GM21381 (cell line): ENCODE data around the gene GABARAP.

ENCODE experiments used
- ATAC-seq: cut with Tn5 transposase; IDR thresholded peaks from one replicate; pipeline ENCODE4 v1.9.1; 2021; ENCODE audit warnings: mild to moderate bottlenecking, moderate library complexity; ENCODE audit not compliant: unreplicated experiment

GABARAP gene

DNA sequence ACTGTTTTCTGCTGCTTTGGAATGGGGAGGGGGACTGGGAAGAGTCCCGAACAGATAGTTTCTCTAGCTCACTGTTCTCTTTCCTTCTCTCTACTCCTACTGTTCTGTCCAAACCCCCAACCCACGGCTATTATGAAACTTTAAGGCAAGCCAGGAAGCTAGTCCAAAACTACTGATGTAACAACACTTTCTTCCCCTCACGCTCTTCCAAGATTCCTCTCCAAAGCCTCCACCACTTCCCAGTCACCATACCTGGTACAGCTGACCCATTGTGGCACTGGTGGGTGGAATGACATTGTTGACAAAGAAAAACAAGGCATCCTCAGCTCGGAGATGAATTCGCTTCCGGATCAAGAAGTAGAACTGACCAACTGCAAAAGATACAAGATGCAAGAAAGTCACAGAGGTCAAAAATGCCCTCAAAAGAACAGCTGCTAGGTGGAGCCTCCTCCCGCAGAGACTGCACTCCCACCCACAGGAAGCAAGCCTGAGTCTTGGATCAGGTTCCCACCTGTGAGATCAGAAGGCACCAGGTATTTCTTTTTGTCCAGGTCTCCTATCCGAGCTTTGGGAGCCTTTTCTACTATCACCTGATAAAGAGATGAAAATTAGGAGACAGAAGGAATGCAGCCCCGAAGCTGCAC, 1.0 kb downstream of the GABARAP start:
- ATAC-seq, result no peak

DNA sequence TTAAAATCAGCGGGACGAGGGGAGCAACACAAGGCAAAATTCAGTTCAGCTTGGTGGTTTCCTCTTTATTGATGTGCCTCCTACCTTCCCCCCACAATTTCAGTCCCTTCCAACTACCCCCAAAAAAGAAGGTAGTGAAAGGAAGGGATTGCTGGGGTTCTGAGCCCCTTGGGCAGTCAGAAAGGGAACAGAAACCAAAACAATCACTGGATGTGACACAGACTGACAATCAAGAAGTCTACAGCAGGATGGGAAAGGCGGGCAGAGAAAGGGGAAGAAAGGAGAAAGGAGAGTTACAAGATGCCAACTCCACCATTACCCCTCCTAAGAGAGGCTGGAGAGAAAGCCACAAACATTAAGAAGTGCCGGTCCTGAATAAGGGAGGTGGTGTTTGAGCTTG, 1.9 kb downstream of the GABARAP start:
- ATAC-seq, result no peak

DNA sequence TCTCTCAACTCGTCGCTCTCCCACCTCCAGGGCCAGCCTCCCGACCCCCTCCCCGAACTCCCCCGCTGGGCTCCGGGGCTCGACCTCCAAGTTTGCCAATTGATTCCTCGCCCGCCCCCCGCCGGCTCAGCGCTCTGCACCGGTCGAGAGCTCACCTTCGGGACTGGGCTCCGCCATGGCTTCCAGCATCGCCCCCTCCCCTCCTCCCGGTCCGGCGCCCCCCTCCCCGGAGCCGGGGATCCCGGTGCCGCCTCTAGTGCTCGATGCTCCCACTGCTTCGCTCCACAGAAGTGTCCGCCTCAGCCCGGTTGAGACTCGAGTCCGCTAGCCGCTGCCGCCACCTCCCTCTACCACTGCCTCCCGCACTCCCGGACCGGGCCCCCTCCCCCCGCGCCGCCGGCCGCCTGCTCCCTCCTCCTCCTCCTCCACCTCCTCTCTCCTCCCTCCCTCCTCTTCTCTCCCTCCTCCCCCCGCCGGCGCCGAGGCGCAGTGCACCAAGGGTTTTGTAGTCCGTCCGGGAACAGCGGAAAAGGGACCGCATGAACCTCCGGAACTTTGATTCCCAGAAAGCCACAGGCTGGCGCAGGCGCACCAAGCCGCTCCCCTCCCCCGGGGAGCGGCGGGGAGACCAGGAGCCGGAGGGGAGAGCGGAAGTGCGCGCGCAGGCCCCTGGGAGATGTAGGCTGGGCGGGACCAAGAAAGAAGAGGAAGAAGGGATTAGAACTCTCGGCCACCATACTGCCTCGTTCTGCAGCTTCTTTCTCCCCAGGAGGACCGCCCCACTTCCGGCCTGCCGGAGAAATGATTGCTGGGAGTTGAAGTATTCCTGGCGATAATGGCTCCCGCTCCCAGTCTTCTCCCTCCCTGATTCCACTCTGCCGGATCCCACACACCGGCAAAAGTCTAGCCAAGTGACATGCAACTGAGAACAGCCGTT, 2.9 kb downstream of the GABARAP start, which contains the start of gene PHF23:
TSS of gene PHF23 (minus strand) at position 367 of the 937 bp plus-strand sequence. CDS start at position 189, 178 bp downstream.
- peak; percentile 54 for ATAC-seq

DNA sequence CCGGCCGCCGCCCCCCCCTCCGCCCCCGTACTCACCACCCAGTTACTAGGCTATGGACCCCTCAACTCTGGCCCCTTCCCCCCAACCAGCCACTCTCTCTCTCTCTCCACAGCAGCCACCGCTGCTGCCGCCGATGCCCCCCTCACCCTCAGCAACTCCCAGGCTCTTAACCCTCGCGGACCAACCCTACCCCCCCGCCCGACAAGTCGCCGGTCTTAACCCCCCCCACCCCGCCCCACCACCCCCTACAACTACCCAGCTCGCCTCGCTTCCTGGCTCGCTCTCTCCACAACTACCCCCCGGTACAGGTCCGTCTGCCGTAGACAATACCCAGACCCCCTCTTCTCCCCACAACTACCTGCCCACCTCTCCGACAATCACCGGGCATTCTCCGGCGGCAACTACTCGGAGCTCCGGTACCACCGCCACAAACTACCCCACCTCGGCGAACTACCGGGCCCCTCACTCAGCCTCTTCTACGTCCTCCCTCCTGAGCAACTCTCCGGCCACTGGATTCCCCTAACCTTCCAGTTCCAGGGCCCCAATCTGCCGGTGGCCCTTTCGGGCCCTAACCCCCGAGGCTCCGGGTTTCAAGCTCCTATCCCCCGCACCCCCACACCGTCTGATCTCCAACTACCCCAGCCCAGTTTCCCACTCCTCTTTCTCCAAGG, 3.7 kb downstream of the GABARAP start:
- no peak for ATAC-seq

DNA sequence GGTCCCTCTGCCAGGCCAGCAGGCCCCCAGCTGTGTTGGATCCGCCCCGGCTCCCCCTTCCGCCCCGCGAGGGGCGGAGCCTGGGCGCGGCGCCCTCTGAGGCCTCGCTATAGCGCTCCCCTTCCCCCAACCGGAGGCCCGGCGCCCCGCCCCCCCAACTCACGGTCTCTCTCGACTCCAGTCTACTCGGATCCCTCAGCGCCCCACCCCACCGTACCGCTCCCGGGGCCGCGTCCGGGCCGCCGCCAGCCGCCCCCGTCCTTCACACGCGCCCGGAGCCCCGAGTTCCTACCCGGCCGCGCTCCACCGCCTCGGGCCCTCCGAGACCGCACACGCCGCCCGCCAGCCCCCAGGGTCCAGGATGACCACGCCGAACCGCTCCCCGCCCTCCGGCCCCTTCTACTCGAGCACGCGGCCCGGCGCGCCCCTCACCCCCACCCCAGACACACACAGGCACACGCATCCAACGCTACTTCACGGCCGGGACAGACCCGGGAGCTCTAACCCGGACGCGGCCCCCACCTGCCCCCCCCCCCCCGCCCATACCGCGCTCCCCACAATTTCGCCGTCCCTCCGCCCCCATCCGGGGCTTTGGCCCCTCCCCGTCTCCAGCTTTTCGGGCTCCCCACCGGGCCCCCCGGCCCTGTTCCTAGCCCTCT, 4.4 kb downstream of the GABARAP start:
- ATAC-seq, result no peak

DNA sequence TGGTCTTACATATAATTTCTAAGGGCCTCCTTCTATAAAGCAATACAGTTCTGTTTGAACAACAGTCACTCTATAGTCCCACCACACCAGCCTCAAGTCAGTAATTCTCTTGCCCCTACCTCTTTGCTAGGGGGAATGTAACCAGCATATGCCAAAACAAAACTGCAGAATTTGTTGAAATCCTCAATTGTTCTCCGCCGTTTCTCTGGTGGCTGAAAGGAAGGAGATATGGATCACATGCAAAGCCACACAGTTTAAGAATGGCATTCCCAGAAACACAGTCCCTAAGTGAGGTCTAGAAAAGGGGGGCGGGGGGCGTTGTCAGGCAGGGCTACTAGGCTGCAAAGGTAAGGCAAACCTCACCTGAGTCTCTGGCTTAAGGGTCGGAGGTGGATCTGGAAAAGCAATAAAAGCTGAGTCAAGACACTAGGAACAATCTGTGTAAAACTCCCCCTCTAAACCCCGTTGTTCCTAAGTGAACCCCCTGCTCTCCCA, 4.9 kb downstream of the GABARAP start:
- no peak for ATAC-seq

DNA sequence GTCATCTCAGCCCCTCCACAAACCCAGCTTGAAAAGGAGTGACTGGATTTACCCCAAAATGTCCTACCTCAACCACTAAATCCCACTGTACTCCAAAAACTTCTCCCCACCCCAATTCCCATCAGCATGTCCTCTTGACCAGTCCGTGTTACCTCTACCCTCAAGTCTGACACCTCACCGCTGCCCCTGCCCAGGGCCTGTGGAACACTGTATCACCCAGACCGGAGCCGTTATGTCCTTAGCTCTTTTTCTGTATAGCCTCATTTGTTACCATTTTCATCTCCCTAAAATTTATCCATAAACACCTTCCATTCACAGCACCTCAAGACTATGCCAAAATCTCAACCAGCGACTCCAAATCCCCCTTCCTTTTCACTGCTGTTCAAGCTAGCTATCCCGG, 5.4 kb downstream of the GABARAP start:
- ATAC-seq, result no peak

DNA sequence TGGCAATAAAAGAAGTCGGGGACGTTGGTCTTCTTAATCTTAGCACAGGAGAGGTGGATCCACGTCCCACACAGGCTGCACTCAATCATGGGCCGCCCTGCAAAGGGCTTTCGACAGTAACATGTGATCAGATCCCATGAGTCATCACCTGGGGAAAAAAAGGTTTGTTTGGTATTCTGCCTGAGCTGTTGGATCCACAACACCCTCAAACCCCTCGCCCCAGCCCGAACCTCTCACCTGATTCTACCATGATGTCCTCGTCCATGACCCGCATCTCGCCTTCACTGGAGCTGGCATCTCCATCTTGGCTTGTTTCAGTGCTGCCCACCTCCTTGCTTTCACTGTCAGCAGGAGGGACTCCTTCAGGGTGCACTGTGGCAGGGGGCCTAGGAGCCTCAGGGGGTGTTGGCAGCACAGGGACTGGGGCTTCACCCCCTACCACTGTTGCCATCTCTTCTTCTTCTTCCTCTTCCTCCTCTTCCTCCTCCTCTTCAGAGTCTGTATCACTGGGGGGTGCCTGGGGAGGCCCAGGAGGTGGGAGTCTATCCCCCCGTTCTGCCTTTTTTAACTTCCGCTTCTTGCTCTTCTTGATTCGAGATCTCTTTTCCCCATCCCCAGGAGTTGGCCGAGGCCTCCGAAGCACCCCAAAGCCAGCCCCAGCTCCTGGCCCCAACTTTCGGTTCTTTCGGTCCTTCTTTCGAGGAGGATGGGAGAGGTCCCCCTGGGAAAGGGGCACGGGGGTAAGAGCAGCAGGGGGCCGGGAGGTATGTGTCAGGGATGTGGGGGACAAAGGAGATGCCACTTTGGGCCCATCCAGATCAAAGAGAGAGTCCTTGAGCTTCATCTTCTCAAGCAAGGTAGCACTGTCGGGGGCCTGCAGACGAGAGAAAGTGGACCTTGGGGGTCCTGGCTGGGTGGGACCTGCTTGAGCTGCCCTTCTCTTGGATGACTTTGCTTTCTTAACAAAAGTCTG, 6.3 kb downstream of the GABARAP start:
- ATAC-seq, result no peak

DNA sequence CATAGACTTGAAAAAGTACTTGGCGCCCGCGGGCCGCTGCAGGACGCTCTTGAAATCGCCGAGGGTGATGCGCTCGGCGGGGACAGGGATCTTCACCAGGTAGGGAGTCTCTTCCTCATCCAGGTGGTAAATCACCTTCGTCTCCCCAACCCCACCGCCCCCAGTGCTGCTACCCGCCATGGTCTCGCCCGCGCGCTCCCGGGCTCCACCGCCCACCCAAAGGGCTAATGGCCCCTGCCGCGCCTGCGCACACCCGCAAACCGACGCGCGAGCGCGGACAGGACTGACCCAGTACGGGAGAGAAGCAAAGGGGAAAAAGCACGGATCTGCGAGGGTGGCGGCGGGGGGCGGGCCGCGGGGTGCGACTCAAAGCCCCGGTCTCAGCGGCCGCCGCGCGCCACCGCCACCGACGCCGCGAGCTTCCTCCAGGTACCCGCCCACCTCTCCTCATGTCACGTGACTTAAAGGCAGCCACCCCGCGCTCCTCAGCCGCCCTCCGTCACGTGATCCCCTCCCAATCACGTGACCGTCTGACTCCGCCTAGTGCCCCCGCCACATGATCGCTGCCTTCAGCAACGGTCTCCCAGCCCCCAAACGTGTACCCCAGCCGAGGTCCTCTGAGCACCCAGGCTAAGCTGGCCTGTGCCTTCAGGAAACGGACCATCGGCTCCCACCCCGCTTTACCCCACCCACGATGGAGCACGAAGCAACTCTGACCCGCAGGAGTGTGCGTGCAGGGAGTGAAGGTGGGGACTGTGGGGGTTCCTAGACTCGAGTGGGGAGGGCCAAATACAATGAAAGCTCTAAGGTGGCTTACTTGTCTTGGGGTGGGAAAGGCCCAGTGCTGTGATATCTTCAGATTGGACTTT, 7.9 kb downstream of the GABARAP start, which contains the start of gene DVL2:
TSS of gene DVL2 (minus strand) at position 435 of the 869 bp plus-strand sequence. CDS start at position 180, 255 bp downstream.
- ATAC-seq, result peak; percentile 63

DNA sequence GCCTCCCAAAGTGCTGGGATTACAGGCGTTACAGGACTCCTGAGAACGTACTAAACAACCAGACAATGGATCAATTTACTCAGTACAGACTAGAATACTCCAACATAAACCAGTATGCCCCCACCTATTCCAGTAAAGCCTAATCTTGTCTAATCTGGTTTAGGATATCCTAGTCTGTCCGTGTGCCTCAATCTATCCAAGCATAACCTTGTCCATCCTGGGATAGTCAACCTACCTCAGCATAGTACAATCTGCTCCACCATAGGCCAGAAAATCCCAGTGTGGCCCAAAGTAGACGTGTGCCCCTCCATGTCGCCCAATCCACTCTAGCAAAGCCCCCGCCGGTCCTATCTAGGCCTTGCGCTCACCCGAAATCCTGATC, 8.6 kb downstream of the GABARAP start:
- ATAC-seq, result no peak

DNA sequence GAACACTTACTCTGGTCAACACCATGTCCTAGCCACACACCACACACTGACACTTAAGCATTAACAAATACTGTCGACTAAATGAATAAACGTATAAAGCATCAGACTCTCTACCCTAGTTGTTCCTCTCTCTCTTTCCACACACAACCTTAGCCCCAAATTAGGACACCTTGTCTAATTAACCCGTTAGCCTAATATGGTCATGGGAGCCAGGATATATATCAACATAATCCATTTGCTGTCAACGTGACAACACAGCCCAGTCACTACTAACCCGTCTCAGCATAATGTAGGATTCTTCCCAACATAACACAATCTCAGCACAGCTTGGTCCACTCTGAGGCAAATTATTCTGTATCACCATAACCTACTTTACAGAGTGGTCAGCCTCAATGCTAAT, 10.1 kb downstream of the GABARAP start:
- ATAC-seq, result no peak

DNA sequence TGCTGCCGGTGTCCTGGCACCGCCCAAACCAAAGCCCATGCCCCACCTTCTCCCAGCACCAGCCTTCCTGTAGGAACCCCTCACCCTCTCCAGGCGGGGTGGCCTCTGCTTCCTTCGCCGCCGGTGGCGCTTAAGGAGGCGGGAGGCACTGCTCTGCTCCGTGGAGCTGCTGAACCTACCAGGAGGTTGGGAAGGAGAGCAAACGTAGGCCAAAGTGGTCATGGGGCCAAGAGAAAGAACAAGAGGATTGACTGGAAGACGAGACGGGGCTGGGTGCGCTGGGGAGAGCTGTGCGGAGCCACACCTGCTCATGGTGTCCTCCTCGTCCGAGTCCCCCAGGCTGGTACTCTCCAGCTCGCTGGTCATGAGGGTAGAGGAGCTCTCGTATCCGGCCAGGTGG, 12.7 kb downstream of the GABARAP start:
- no peak for ATAC-seq

DNA sequence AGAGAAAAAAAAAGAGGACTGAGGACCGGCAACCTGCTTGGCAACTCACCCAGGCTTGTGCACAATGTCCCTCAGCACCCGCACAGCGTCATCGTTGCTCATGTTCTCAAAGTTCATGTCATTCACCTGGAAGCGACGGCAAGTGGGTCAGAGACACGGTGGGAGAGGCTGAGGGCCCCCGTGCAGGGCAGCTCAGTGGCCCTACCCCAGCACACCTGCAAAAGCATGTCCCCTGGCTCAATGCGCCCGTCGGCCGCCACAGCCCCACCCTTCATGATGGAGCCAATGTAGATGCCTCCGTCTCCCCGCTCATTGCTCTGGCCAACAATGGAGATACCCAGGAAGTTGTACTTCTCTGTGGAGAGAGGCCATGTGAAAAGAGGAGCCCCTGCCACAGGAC, 13.3 kb downstream of the GABARAP start:
- no peak for ATAC-seq

DNA sequence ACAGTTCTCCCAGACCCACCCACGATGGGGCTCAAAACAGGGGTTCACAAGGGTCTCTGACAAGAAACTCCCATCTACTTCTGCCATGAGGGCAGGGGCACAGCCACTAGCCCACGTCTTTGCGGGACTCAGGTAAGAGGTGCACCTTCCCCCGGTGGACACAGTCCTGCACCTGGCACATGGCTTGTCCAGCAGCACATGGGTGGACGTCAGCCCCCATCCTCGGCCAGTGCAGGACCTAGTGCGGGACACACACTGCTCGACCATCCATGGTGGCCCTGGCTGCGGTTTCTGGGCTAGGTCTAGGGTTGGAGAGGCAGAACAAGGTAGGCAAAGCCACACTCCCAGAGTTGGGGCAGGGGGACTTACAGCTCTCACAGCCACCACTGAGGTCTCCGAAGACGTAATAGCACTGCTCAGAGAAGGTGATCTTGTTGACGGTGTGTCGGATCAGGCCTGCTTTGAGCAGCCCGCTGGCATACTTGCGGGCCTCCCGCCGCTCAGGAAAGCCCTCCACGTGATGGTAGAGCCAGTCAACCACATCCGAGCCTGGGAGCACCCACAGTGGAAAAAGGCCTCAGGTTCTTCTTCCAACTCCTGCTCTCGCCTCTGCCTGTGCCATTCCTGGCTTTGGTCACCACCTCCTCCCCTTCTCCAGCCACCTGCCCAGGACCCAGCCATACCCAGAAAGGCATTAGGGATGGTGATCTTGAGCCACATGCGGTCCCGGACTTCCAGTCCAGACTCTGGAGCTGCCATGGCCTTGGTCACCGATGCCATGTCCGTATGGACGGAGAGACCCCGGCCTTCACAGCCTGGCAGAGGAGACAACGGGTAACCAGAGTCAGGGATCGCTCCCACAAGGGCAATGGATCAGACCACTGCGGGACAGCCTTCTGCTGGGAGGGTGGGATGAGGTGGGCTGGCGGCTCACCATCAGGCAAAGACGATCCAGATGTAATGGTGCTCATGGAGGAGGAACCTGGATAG, 15.2 kb downstream of the GABARAP start:
- no peak for ATAC-seq

DNA sequence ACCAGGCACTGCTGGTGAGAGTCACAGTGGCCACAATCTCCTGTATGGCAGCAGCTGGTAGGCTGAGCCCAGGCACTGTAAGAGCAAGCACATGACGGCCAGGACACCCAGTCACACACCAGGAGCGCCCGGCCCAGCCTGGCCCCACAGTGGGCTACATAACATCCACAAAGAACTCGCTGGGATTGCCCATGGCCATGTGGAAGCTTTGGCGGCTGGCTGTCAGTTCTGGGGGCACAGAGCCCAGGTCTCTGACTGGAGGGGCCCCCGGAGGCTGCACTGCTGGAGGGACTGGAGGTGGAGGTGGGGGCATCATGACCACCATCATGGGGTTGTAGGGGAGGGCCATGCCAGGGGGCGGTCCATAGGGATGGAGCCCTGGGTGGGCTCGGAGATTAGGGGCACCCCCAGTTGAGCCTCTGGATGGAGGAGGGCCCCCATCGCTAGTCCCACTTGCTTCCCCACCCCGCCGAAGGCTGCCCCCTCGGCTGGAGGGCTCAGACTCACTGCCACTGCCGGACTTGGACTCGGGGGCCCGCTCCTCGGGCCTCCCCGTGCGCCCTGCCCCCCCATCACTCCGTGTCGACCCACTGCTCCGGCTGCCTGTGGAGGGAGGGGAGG, 16.4 kb downstream of the GABARAP start:
- no peak for ATAC-seq

DNA sequence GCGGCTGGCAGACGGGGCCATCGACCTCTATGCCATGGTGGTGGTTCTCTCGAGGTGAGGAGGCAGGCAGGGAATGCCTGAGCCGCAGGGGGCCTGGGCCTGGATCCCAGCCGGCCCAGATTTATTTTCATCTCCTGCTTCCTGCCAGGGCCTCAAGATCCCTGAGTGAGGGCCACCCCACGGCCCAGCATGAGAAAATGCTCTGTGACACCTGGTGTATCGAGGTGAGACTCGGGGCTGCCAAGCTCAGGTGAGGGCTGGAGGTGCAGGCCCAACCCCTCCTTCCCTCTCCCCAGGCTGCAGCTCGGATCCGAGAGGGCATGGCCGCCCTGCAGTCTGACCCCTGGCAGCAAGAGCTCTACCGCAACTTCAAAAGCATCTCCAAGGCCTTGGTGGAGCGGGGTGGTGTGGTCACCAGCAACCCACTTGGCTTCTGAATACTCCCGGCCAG, 17.6 kb downstream of the GABARAP start:
- no peak for ATAC-seq

DNA sequence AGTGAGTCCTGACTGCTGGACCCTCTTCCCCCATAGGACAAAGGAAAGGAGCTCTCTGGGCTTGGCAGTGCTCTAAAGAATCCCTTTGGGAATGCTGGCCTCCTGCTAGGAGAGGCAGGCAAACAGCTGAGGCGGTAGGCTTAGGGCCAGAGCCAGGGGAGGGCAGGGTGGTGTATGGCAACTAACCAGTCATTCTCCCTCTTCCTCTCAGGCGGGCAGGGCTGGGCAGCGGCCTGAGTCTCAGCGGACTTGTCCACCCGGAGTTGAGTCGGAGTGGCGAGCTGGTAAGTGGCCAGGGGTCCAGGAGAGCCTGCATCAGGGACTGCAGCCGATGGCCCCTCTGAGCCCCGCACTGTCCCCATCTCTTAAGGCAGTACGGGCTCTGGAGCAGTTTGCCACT, 18.1 kb downstream of the GABARAP start:
- no peak for ATAC-seq
